Karpas-422 (cell line): ENCODE data around the gene ZNF593. TPM values are rescaled to one million over a fixed set of nuclear protein-coding genes. Genes with fewer than 3 reads are reported as not detected.
A peak's percentile ranks its signal among the peaks of the same experiment; 100 is the strongest.

Experiments used
- DNase-seq: peaks from one replicate; pipeline ENCODE4 v3.0.0-alpha.2; 2015
- H2AFZ ChIP-seq: fragments of 200-600 bp; sonication (generic); 2 replicates; pipeline ENCODE4 v1.6.1; 2014; ENCODE audit warnings: antibody characterized with exemption, low read length, mixed read lengths
- H3K27ac ChIP-seq: fragments of 200-600 bp; sonication (generic); 2 replicates; pipeline ENCODE4 v1.5.1; 2014; ENCODE audit warnings: mild to moderate bottlenecking, low read length, moderate library complexity
- H3K27me3 ChIP-seq: fragments of 200-600 bp; sonication (generic); 2 replicates; pipeline ENCODE4 v1.6.1; 2014; ENCODE audit warnings: low read length, mixed read lengths
- H3K36me3 ChIP-seq: fragments of 200-600 bp; sonication (generic); 2 replicates; pipeline ENCODE4 v1.6.1; 2014; ENCODE audit warnings: low read length, mixed read lengths; ENCODE audit not compliant: insufficient read depth
- H3K4me1 ChIP-seq: fragments of 200-600 bp; sonication (generic); 2 replicates; pipeline ENCODE4 v1.6.1; 2014; ENCODE audit warnings: mild to moderate bottlenecking, low read length, mixed read lengths
- H3K4me2 ChIP-seq: fragments of 200-600 bp; sonication (generic); 2 replicates; pipeline ENCODE4 v1.6.1; 2014; ENCODE audit warnings: low read length, low read depth, mild to moderate bottlenecking; ENCODE audit not compliant: poor library complexity, severe bottlenecking
- H3K4me3 ChIP-seq: fragments of 200-600 bp; sonication (generic); 2 replicates; pipeline ENCODE4 v1.5.1; 2014; ENCODE audit warnings: mild to moderate bottlenecking, antibody characterized with exemption, low read length, mixed read lengths
- H3K79me2 ChIP-seq: fragments of 200-600 bp; sonication (generic); 2 replicates; pipeline ENCODE4 v1.6.1; 2014; ENCODE audit warnings: mild to moderate bottlenecking, low read length, mixed read lengths
- H3K9ac ChIP-seq: fragments of 200-600 bp; sonication (generic); 2 replicates; pipeline ENCODE4 v1.6.0; 2014; ENCODE audit warnings: low read length
- H3K9me2 ChIP-seq: fragments of 200-600 bp; sonication (generic), shearing (Covaris generic); replicated peaks from 2 replicates; pipeline ENCODE4 v1.6.0; 2014; ENCODE audit warnings: mild to moderate bottlenecking, low read length, moderate library complexity; ENCODE audit not compliant: insufficient read depth
- H3K9me3 ChIP-seq: fragments of 300-700, 200-600 bp; sonication (generic); 2 replicates; pipeline ENCODE4 v1.6.1; 2014; ENCODE audit warnings: low read length, mixed read lengths
- H4K20me1 ChIP-seq: fragments of 200-600 bp; sonication (generic); 2 replicates; pipeline ENCODE4 v1.6.1; 2014; ENCODE audit warnings: mild to moderate bottlenecking, antibody characterized with exemption, low read length, low read depth; ENCODE audit not compliant: insufficient read depth
- total RNA-seq: library from RNA; depleted of rRNA; stranded (reverse); fragments of >200 nt; shearing (Covaris generic); gene quantifications from 2 replicates; pipeline ENCODE4 v1.2.3, GENCODE V29; 2014; ENCODE audit warnings: low replicate concordance

The ZNF593 gene
- total RNA-seq, 1 experiment from 2014 or later = 58.5 TPM

- no peak for DNase-seq
- Histone ChIP-seq H3K4me3 (no peak overlapping the region), H3K27me3 (no peaks in the 10 kb centered on the region), H3K27ac (no peak overlapping the region), H3K4me2 (no peak overlapping the region), H3K79me2 (no peaks in the 10 kb centered on the region), H3K9ac (no peak overlapping the region), H2AFZ (no peak overlapping the region), H4K20me1 (no peaks in the 10 kb centered on the region), H3K9me3 (no peaks in the 10 kb centered on the region), H3K36me3 (no peaks in the 10 kb centered on the region), H3K4me1 (no peaks in the 10 kb centered on the region), H3K9me2 (no peaks in the 10 kb centered on the region)
Observed at GRCh38 chr1:26197301-26197700, 27.6 kb downstream of the ZNF593 start.

GRCh38 chr1:26197813-26198212, 28.1 kb downstream of the ZNF593 start:
- no peaks in the 10 kb centered on the region for H3K4me1 ChIP-seq
- H2AFZ ChIP-seq = no peak overlapping the region
- no peaks in the 10 kb centered on the region for H3K36me3 ChIP-seq
- no peaks in the 10 kb centered on the region for H3K9me3 ChIP-seq
- no peak overlapping the region for H3K4me3 ChIP-seq
- H3K9me2 ChIP-seq = no peaks in the 10 kb centered on the region
- no peak overlapping the region for H3K9ac ChIP-seq
- H3K27me3 ChIP-seq = no peaks in the 10 kb centered on the region
- DNase-seq = no peak
- H3K4me2 ChIP-seq = no peak overlapping the region
- no peak overlapping the region for H3K27ac ChIP-seq
- no peaks in the 10 kb centered on the region for H4K20me1 ChIP-seq
- H3K79me2 ChIP-seq = no peaks in the 10 kb centered on the region

- Histone ChIP-seq H3K9me2 (no peaks in the 10 kb centered on the region), H3K9ac (no peak overlapping the region), H3K36me3 (no peaks in the 10 kb centered on the region), H3K9me3 (no peaks in the 10 kb centered on the region), H4K20me1 (no peaks in the 10 kb centered on the region), H3K27ac (no peak overlapping the region), H2AFZ (no peak overlapping the region), H3K4me3 (no peak overlapping the region), H3K27me3 (no peaks in the 10 kb centered on the region), H3K4me1 (no peaks in the 10 kb centered on the region), H3K4me2 (no peak overlapping the region), H3K79me2 (no peaks in the 10 kb centered on the region)
- no peak for DNase-seq
Observed at GRCh38 chr1:26200413-26200812, 30.7 kb downstream of the ZNF593 start.

GRCh38 chr1:26203642-26204318, 34.1 kb downstream of the ZNF593 start:
- peak; percentile 64 for DNase-seq
- H3K36me3 ChIP-seq = no peaks in the 10 kb centered on the region

GRCh38 chr1:26210147-26210870, 40.6 kb downstream of the ZNF593 start:
- Histone ChIP-seq H3K27ac (no peak overlapping the region), H3K36me3 (no peaks in the 10 kb centered on the region), H3K4me1 (no peaks in the 10 kb centered on the region), H3K9me3 (no peaks in the 10 kb centered on the region), H2AFZ (no peak overlapping the region), H3K9me2 (no peaks in the 10 kb centered on the region), H3K27me3 (no peaks in the 10 kb centered on the region), H4K20me1 (no peaks in the 10 kb centered on the region), H3K4me3 (no peak overlapping the region), H3K4me2 (no peak overlapping the region), H3K79me2 (no peaks in the 10 kb centered on the region), H3K9ac (no peak overlapping the region)
- no peak for DNase-seq

More at GRCh38 chr1:26203642-26204318, 34.1 kb downstream of the ZNF593 start:
- H3K9ac ChIP-seq = no peak overlapping the region
- H3K4me2 ChIP-seq = no peak overlapping the region
- no peaks in the 10 kb centered on the region for H3K9me2 ChIP-seq
- H3K79me2 ChIP-seq = no peaks in the 10 kb centered on the region
- H3K4me1 ChIP-seq = no peaks in the 10 kb centered on the region
- H3K27me3 ChIP-seq = no peaks in the 10 kb centered on the region
- no peaks in the 10 kb centered on the region for H3K9me3 ChIP-seq
- H3K4me3 ChIP-seq = no peak overlapping the region
- H4K20me1 ChIP-seq = no peaks in the 10 kb centered on the region
- H3K27ac ChIP-seq = no peak overlapping the region
- no peak overlapping the region for H2AFZ ChIP-seq

GRCh38 chr1:26212726-26213125, 43.0 kb downstream of the ZNF593 start:
- Histone ChIP-seq H3K4me3 (no peak overlapping the region), H3K27ac (no peak overlapping the region), H3K9me3 (no peaks in the 10 kb centered on the region), H3K4me1 (no peaks in the 10 kb centered on the region), H3K4me2 (no peak overlapping the region), H3K9me2 (no peaks in the 10 kb centered on the region), H3K9ac (no peak overlapping the region), H3K79me2 (no peaks in the 10 kb centered on the region), H4K20me1 (no peaks in the 10 kb centered on the region), H3K27me3 (no peaks in the 10 kb centered on the region), H3K36me3 (no peaks in the 10 kb centered on the region), H2AFZ (no peak overlapping the region)
- no peak for DNase-seq

GRCh38 chr1:26213335-26213905, 43.7 kb downstream of the ZNF593 start:
- no peak overlapping the region for H3K27ac ChIP-seq
- H3K4me2 ChIP-seq = no peak overlapping the region
- no peaks in the 10 kb centered on the region for H3K9me2 ChIP-seq
- no peak overlapping the region for H2AFZ ChIP-seq
- H3K9me3 ChIP-seq = no peaks in the 10 kb centered on the region
- no peak for DNase-seq
- no peaks in the 10 kb centered on the region for H3K4me1 ChIP-seq
- no peaks in the 10 kb centered on the region for H4K20me1 ChIP-seq
- no peaks in the 10 kb centered on the region for H3K79me2 ChIP-seq
- H3K4me3 ChIP-seq = no peak overlapping the region
- H3K27me3 ChIP-seq = no peaks in the 10 kb centered on the region
- H3K36me3 ChIP-seq = no peaks in the 10 kb centered on the region
- H3K9ac ChIP-seq = no peak overlapping the region

GRCh38 chr1:26215246-26215645, 45.5 kb downstream of the ZNF593 start:
- no peak overlapping the region for H3K4me2 ChIP-seq
- no peaks in the 10 kb centered on the region for H3K79me2 ChIP-seq
- H2AFZ ChIP-seq = no peak overlapping the region
- no peaks in the 10 kb centered on the region for H3K36me3 ChIP-seq
- no peak for DNase-seq
- no peak overlapping the region for H3K27ac ChIP-seq
- no peaks in the 10 kb centered on the region for H3K9me3 ChIP-seq
- no peak overlapping the region for H3K4me3 ChIP-seq
- H3K9me2 ChIP-seq = no peaks in the 10 kb centered on the region
- H3K9ac ChIP-seq = no peak overlapping the region
- no peaks in the 10 kb centered on the region for H3K4me1 ChIP-seq
- H4K20me1 ChIP-seq = no peaks in the 10 kb centered on the region
- H3K27me3 ChIP-seq = no peaks in the 10 kb centered on the region
